ENCODE data around the gene NUDT1. TPM values are rescaled to one million over a fixed set of nuclear protein-coding genes. Genes with fewer than 3 reads are reported as not detected.
A peak's percentile ranks its signal among the peaks of the same experiment; 100 is the strongest.

Gene NUDT1
- total RNA-seq, 1 donor from 2014 or later, result 32.2 TPM

DNA sequence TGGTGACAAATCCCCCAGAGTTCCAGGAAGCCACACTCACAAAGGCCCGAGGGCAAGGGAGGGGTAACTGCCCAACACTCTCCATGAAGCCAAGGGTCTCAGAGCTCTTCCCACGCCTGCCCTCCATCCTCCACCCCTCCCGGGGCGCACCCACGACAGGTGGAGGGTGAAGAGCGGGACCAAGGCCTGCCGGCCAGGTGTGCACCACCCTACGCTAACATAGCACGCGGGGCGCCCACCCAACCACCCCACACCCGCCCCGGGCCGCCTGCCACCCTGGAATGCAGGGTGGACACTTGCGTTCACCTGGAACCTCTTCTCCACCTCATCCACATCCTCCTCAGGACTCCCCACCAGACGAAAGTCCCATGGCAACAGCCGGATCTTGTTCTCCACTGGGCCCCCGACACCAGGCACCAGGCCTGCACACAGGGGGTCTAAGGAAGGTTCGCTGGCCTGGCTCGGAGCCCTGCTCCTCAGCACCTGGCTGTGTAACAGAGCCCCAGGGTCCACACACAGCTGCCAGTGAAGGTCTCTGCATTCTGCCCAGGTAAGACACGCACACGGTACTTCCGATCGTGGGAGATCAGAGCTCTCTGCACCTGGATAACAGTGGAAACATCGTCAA is 42.0 kb upstream of the NUDT1 start:
- H3K27ac Mint-ChIP-seq, result no peak overlapping the region
- H3K9me3 Mint-ChIP-seq, result no peaks in the 10 kb centered on the region
- peak; percentile 63 for DNase-seq (ENCODE audit: extremely low spot score, unreplicated experiment)
- TF ChIP-seq, protein P1, sequence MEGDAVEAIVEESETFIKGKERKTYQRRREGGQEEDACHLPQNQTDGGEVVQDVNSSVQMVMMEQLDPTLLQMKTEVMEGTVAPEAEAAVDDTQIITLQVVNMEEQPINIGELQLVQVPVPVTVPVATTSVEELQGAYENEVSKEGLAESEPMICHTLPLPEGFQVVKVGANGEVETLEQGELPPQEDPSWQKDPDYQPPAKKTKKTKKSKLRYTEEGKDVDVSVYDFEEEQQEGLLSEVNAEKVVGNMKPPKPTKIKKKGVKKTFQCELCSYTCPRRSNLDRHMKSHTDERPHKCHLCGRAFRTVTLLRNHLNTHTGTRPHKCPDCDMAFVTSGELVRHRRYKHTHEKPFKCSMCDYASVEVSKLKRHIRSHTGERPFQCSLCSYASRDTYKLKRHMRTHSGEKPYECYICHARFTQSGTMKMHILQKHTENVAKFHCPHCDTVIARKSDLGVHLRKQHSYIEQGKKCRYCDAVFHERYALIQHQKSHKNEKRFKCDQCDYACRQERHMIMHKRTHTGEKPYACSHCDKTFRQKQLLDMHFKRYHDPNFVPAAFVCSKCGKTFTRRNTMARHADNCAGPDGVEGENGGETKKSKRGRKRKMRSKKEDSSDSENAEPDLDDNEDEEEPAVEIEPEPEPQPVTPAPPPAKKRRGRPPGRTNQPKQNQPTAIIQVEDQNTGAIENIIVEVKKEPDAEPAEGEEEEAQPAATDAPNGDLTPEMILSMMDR (conservative IDR thresholded peaks at IDR 0.05), result no peak
- H3K4me3 Mint-ChIP-seq, result no peak overlapping the region
- H3K36me3 Mint-ChIP-seq, result peaks cover 22% of the 10 kb centered on the region
- H3K4me1 Mint-ChIP-seq (ENCODE audit: unreplicated experiment), result peaks cover 21% of the 10 kb centered on the region
- no peaks in the 10 kb centered on the region for H3K27me3 Mint-ChIP-seq

DNA sequence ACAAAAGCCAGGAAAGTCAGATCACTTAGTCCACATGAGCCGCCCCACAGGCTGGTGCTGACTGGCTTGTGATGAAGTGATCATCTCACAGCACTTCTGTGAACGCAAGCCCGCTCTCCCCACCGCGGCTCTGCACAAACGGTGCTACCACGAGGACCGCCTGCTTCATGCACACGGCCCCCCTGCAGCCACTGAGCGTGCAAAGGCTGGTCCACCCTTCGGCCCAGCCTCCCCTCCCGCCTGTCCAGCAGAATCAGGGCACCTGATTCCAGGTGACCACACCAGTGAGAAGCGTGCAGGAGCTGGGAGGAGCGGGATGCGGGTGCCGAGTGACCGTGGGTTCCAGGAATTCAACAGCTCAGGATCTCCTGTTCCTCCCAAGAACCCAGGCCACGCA is 41.4 kb upstream of the NUDT1 start:
- TF ChIP-seq, protein P1 (conservative IDR thresholded peaks at IDR 0.05), result no peak
- Mint-ChIP-seq H3K27me3 (no peaks in the 10 kb centered on the region), H3K4me1 (ENCODE audit: unreplicated experiment) (peaks cover 25% of the 10 kb centered on the region), H3K36me3 (peaks cover 17% of the 10 kb centered on the region), H3K9me3 (no peaks in the 10 kb centered on the region), H3K27ac (no peak overlapping the region), H3K4me3 (no peak overlapping the region)
- DNase-seq (ENCODE audit: extremely low spot score, unreplicated experiment), result no peak

DNA sequence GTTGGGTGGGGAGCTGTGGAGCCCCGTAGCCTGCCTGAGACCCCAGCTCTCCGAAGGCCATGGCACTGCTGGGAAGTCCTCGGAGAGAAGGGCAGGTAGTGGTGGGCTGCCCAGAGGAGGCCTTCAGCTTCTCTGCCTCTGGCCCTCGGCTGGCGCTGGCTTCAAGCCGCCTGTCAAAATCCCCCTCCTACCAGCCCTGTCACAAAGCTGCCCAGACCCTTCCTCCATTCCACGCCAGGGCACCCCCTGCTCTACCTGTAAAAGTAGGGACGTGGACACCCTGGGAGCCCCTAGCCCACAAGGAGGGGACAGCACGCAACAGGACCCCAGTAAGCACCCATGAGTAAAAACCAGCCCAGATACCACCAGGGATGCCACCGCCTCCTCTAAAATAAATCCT is 40.9 kb upstream of the NUDT1 start:
- Mint-ChIP-seq H3K4me1 (ENCODE audit: unreplicated experiment) (peaks cover 25% of the 10 kb centered on the region), H3K4me3 (no peak overlapping the region), H3K27me3 (no peaks in the 10 kb centered on the region), H3K36me3 (peaks cover 13% of the 10 kb centered on the region), H3K27ac (no peak overlapping the region), H3K9me3 (no peaks in the 10 kb centered on the region)
- DNase-seq (ENCODE audit: extremely low spot score, unreplicated experiment), result no peak
- TF ChIP-seq, protein P1 (conservative IDR thresholded peaks at IDR 0.05), result no peak

DNA sequence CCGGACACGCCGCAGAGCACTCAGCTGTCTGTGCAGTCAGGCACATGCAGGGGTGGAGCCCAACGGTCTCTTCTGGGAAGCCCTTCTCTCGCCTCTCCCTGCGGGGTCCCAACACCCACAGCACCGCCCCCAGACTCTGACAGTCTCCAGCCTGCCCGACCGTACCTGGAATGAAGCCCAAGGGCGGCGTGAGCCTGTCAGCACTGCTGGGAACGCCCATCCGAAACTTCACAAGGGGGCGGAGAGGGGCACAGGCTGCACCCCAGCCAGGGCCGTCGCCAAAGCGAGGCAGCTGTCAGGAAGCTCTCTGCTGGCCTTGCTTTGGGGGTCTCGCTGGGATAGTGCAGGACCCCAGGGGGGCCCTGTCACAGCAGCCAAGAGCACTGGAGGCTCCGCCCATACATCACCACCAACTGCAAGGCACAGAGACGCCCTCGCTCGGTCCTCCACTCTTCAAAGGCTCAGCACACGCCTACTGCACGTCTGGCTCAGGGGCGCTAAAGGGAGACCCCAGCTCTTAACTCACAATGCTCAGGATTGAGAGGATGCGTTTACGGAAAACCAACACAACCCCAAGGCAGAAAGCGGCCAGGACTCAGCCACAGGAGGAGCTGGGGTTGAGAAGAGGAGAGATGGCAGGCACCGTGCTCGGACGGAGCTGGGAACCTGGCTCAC is 40.2 kb upstream of the NUDT1 start:
- Mint-ChIP-seq H3K4me3 (no peak overlapping the region), H3K9me3 (no peaks in the 10 kb centered on the region), H3K27ac (no peak overlapping the region), H3K36me3 (peaks cover 8% of the 10 kb centered on the region), H3K4me1 (ENCODE audit: unreplicated experiment) (peaks cover 25% of the 10 kb centered on the region), H3K27me3 (no peaks in the 10 kb centered on the region)
- DNase-seq (ENCODE audit: extremely low spot score, unreplicated experiment), result no peak
- TF ChIP-seq, protein P1 (conservative IDR thresholded peaks at IDR 0.05), result no peak

DNA sequence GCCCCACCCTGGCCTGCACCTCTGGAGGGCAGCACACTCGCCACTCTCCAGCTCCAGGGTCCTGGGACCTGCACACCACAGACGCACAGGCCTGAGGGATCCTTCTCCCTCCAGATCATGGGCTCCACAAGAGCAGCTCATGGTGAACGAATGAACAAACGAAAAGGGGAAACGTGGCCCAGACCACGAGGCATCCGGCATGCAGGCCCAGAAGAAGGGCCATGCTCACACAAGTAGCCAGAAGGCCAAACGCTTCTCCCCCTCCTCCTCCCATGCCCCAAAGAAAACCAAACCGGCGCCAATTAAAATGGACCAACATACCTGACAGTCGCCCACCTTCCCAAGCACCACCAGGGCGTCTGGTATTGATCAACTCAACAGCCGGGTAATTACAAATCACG is 39.7 kb upstream of the NUDT1 start:
- Mint-ChIP-seq H3K4me3 (peak overlapping the region; percentile 39), H3K9me3 (no peaks in the 10 kb centered on the region), H3K27ac (no peak overlapping the region), H3K4me1 (ENCODE audit: unreplicated experiment) (peaks cover 25% of the 10 kb centered on the region), H3K36me3 (peaks cover 9% of the 10 kb centered on the region), H3K27me3 (no peaks in the 10 kb centered on the region)
- DNase-seq (ENCODE audit: extremely low spot score, unreplicated experiment), result no peak
- TF ChIP-seq, protein P1 (conservative IDR thresholded peaks at IDR 0.05), result no peak
